ENCODE results near the gene MARVELD3.
"Not testable (repeated sequence)": the region's sequence is repeated elsewhere in the genome, so short reads cannot be mapped to it uniquely, and the experiment has no call there.

The MARVELD3 gene

GRCh38 chr16:71626018-71626857, at the start of gene MARVELD3:
TSS of gene MARVELD3 (plus strand) at chr16:71626184. CDS start at chr16:71626230, 46 bp downstream.
- DNase-seq (ENCODE audit: low read depth), result no peak

GRCh38 chr16:71576971-71577370, 49.0 kb upstream of the MARVELD3 start, which contains the start of gene TAT:
TSS of gene TAT (minus strand) at chr16:71577092. CDS start at chr16:71576415, 677 bp downstream.
- no peak for DNase-seq (ENCODE audit: low read depth)

- not testable (repeated sequence) for DNase-seq (ENCODE audit: low read depth)
Observed at GRCh38 chr16:71582553-71582848, 43.5 kb upstream of the MARVELD3 start.

GRCh38 chr16:71584543-71585317, 41.3 kb upstream of the MARVELD3 start:
- no peak for DNase-seq (ENCODE audit: low read depth)

GRCh38 chr16:71585318-71585703, 40.7 kb upstream of the MARVELD3 start:
- no peak for DNase-seq (ENCODE audit: low read depth)

- not testable (repeated sequence) for DNase-seq (ENCODE audit: low read depth)
Observed at GRCh38 chr16:71589334-71589733, 36.6 kb upstream of the MARVELD3 start.

- DNase-seq (ENCODE audit: low read depth), result not testable (repeated sequence)
Observed at GRCh38 chr16:71590071-71590470, 35.9 kb upstream of the MARVELD3 start.

GRCh38 chr16:71590584-71590983, 35.4 kb upstream of the MARVELD3 start:
- no peak for DNase-seq (ENCODE audit: low read depth)

- no peak for DNase-seq (ENCODE audit: low read depth)
Observed at GRCh38 chr16:71591917-71592316, 34.1 kb upstream of the MARVELD3 start.

- DNase-seq (ENCODE audit: low read depth), result no peak
Observed at GRCh38 chr16:71593048-71593999, 32.7 kb upstream of the MARVELD3 start.

GRCh38 chr16:71594000-71594646, 31.9 kb upstream of the MARVELD3 start:
- DNase-seq (ENCODE audit: low read depth), result no peak

- DNase-seq (ENCODE audit: low read depth), result not testable (repeated sequence)
Observed at GRCh38 chr16:71595340-71595826, 30.6 kb upstream of the MARVELD3 start.

- not testable (repeated sequence) for DNase-seq (ENCODE audit: low read depth)
Observed at GRCh38 chr16:71598426-71598825, 27.6 kb upstream of the MARVELD3 start.

- DNase-seq (ENCODE audit: low read depth), result no peak
Observed at GRCh38 chr16:71600822-71601221, 25.2 kb upstream of the MARVELD3 start.

- DNase-seq (ENCODE audit: low read depth), result no peak
Observed at GRCh38 chr16:71609066-71609465, 16.9 kb upstream of the MARVELD3 start.

- DNase-seq (ENCODE audit: low read depth), result no peak
Observed at GRCh38 chr16:71610447-71610846, 15.5 kb upstream of the MARVELD3 start.

- DNase-seq (ENCODE audit: low read depth), result no peak
Observed at GRCh38 chr16:71610936-71611871, 14.8 kb upstream of the MARVELD3 start.

GRCh38 chr16:71614956-71615355, 11.0 kb upstream of the MARVELD3 start:
- not testable (repeated sequence) for DNase-seq (ENCODE audit: low read depth)

GRCh38 chr16:71618429-71618828, 7.6 kb upstream of the MARVELD3 start:
- DNase-seq (ENCODE audit: low read depth), result no peak

GRCh38 chr16:71622088-71622487, 3.9 kb upstream of the MARVELD3 start:
- DNase-seq (ENCODE audit: low read depth), result no peak

All from HS-5 (cell line).